Raji (cell line): ENCODE results near the gene WDR36.

ENCODE experiments used
- POLR2A ChIP-seq: IDR thresholded peaks from 2 replicates; pipeline ENCODE4 v1.6.1; 2011; ENCODE audit warnings: low read depth, low read length, control low read depth; ENCODE audit not compliant: insufficient read depth

Gene WDR36

GRCh38 chr5:111122398-111122797 lies 30.2 kb downstream of the WDR36 start:
- no peak for TF ChIP-seq POLR2A

GRCh38 chr5:111124793-111125192 lies 32.6 kb downstream of the WDR36 start:
- no peak for TF ChIP-seq POLR2A

GRCh38 chr5:111126896-111127295 lies 34.7 kb downstream of the WDR36 start:
- TF ChIP-seq POLR2A: no peak

- no peak for TF ChIP-seq POLR2A
These were observed 35.5 kb downstream of the WDR36 start for GRCh38 chr5:111127453-111128195.

GRCh38 chr5:111129938-111130337 lies 37.8 kb downstream of the WDR36 start:
- TF ChIP-seq POLR2A: no peak

- no peak for TF ChIP-seq POLR2A
These were observed 39.2 kb downstream of the WDR36 start for GRCh38 chr5:111131356-111131755.

GRCh38 chr5:111132076-111132475 lies 39.9 kb downstream of the WDR36 start:
- TF ChIP-seq POLR2A: no peak

- TF ChIP-seq POLR2A: no peak
These were observed 40.7 kb downstream of the WDR36 start for GRCh38 chr5:111132731-111133435.

GRCh38 chr5:111133436-111133751 lies 41.2 kb downstream of the WDR36 start:
- no peak for TF ChIP-seq POLR2A

- TF ChIP-seq POLR2A: no peak
These were observed 41.9 kb downstream of the WDR36 start for GRCh38 chr5:111134087-111134486.

GRCh38 chr5:111134864-111135263 lies 42.7 kb downstream of the WDR36 start:
- no peak for TF ChIP-seq POLR2A

GRCh38 chr5:111135363-111135762 lies 43.2 kb downstream of the WDR36 start:
- TF ChIP-seq POLR2A: no peak

- no peak for TF ChIP-seq POLR2A
These were observed 43.8 kb downstream of the WDR36 start for GRCh38 chr5:111135946-111136345.

GRCh38 chr5:111138096-111138495 lies 45.9 kb downstream of the WDR36 start:
- TF ChIP-seq POLR2A: no peak

GRCh38 chr5:111142932-111143331 lies 50.8 kb downstream of the WDR36 start:
- no peak for TF ChIP-seq POLR2A

- no peak for TF ChIP-seq POLR2A
These were observed 51.8 kb downstream of the WDR36 start for GRCh38 chr5:111143910-111144309.
